Mucosa of descending colon (tissue), 3 donors: Measurements from ENCODE around the gene TRAFD1. TPM values are rescaled to one million over a fixed set of nuclear protein-coding genes. Genes with fewer than 3 reads are reported as not detected.

Experiments used
- ATAC-seq: fragments of 200-7000 bp; cut with Tn5 transposase; one replicate; pipeline ENCODE4 v1.9.1; 2020; ENCODE audit warnings: mild to moderate bottlenecking, moderate library complexity
- DNase-seq, 3 donors: peaks; one replicate each; pipeline ENCODE4 v3.0.0-alpha.2; 2020
- H3K36me3 ChIP-seq: fragments of 200-600 bp; one replicate; pipeline ENCODE4 v1.8.0; 2021; ENCODE audit warnings: low read depth, mild to moderate bottlenecking
- H3K4me1 ChIP-seq: fragments of 200-600 bp; one replicate; pipeline ENCODE4 v1.8.0; 2021; ENCODE audit warnings: low read depth, mild to moderate bottlenecking
- H3K4me3 ChIP-seq: fragments of 200-600 bp; one replicate; pipeline ENCODE4 v1.8.0; 2021; ENCODE audit warnings: mild to moderate bottlenecking
- H3K9me3 ChIP-seq: fragments of 200-600 bp; one replicate; pipeline ENCODE4 v1.8.0; 2021; ENCODE audit warnings: mild to moderate bottlenecking
- intact Hi-C, 2 donors: fragments of 100-400 bp; cut with DNase I in 1 of 2; cut with micrococcal nuclease in 1 of 2; formaldehyde crosslinking; loops; one replicate each; pipeline versions ENCODE4 v1.11.0 to v1.11.1; 2022; cut with DNase I, micrococcal nuclease
- total RNA-seq, 3 donors: library from RNA; stranded (reverse); fragmentation: NEBNext Ultra II Directional in 2 of 3; extraction: Animal tissue kit (Norgen Biotek cat#: 25700) in 2 of 3; gene quantifications; one replicate each; pipeline versions ENCODE4 v1.2.1 to v1.2.4, GENCODE V29; 2021 to 2023
- TF ChIP-seq, protein P1 (sequence below): fragments of 200-600 bp; IDR thresholded peaks from one replicate; pipeline ENCODE4 v1.8.0; 2022; ENCODE audit warnings: antibody characterized with exemption, mild to moderate bottlenecking
- donor health status: DM: no; HTN: no; CAD: no; lungs with moderate emphysema.
- donor health status: DM: no; HTN: no; CAD: no.
- donor health status: DM: no; HTN: yes; CAD: no.

The TRAFD1 gene
- total RNA-seq, 3 donors from 2014 or later: 34.0 to 59.6 (median 35.9) TPM

DNA sequence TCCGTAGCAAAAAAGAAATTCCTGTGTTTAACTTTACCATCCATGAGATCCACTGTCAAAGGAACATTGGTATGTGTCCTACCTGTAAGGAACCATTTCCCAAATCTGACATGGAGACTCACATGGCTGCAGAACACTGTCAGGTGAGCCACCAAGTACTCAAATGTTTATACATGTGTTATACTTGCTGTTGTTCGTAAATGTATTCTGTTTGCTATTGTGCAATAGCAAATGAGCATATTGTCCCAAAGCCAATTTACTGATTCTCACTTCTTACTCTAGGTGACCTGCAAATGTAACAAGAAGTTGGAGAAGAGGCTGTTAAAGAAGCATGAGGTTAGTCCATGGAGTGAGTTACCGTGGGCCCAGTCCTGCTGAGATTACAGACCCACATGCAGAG lies 9.4 kb downstream of the TRAFD1 start:
- H3K4me3 ChIP-seq: no peak overlapping the region
- intact Hi-C loops: no loop called here
- ATAC-seq (no peak), DNase-seq (no peak)
- no peaks in the 10 kb centered on the region for H3K9me3 ChIP-seq
- H3K4me1 ChIP-seq: peaks cover 18% of the 10 kb centered on the region
- peaks cover 8% of the 10 kb centered on the region for H3K36me3 ChIP-seq
- TF ChIP-seq, protein P1, sequence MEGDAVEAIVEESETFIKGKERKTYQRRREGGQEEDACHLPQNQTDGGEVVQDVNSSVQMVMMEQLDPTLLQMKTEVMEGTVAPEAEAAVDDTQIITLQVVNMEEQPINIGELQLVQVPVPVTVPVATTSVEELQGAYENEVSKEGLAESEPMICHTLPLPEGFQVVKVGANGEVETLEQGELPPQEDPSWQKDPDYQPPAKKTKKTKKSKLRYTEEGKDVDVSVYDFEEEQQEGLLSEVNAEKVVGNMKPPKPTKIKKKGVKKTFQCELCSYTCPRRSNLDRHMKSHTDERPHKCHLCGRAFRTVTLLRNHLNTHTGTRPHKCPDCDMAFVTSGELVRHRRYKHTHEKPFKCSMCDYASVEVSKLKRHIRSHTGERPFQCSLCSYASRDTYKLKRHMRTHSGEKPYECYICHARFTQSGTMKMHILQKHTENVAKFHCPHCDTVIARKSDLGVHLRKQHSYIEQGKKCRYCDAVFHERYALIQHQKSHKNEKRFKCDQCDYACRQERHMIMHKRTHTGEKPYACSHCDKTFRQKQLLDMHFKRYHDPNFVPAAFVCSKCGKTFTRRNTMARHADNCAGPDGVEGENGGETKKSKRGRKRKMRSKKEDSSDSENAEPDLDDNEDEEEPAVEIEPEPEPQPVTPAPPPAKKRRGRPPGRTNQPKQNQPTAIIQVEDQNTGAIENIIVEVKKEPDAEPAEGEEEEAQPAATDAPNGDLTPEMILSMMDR: no peak

DNA sequence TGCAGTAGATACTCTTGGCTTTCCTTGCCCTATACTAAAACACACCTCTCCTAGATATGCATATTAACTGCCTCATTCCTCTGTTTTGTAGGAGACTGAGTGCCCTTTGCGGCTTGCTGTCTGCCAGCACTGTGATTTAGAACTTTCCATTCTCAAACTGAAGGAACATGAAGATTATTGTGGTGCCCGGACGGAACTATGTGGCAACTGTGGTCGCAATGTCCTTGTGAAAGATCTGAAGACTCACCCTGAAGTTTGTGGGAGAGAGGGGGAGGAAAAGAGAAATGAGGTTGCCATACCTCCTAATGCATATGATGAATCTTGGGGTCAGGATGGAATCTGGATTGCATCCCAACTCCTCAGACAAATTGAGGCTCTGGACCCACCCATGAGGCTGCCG lies 15.4 kb downstream of the TRAFD1 start:
- DNase-seq (no peak), ATAC-seq (no peak)
- H3K4me1 ChIP-seq: no peaks in the 10 kb centered on the region
- H3K36me3 ChIP-seq: peaks cover 4% of the 10 kb centered on the region
- TF ChIP-seq, protein P1: no peak
- no peak overlapping the region for H3K4me3 ChIP-seq
- H3K9me3 ChIP-seq: no peaks in the 10 kb centered on the region
- intact Hi-C loops: no loop called here

DNA sequence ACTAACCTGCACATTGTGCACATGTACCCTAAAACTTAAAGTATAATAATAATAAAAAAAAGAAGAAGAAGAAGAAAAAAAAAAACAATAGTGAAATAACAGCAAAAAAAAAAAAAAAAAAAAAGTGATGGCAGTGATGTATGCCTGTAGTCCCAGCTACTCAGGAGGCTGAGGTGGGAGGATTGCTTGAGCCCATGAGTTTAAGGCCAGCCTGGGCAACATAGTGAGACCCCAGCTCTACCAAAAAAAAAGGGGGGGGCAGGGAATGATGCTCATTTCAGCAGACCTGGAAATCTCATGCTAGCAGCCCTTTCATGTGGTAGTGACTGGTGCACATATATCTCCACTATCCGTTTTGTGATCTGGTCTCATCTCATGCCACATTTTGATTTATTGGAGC lies 20.8 kb downstream of the TRAFD1 start:
- H3K36me3 ChIP-seq: no peaks in the 10 kb centered on the region
- intact Hi-C loops: no loop called here
- H3K9me3 ChIP-seq: no peaks in the 10 kb centered on the region
- no peak for ATAC-seq
- H3K4me3 ChIP-seq: no peak overlapping the region
- H3K4me1 ChIP-seq: no peaks in the 10 kb centered on the region
- TF ChIP-seq, protein P1: no peak
- DNase-seq: no peak

DNA sequence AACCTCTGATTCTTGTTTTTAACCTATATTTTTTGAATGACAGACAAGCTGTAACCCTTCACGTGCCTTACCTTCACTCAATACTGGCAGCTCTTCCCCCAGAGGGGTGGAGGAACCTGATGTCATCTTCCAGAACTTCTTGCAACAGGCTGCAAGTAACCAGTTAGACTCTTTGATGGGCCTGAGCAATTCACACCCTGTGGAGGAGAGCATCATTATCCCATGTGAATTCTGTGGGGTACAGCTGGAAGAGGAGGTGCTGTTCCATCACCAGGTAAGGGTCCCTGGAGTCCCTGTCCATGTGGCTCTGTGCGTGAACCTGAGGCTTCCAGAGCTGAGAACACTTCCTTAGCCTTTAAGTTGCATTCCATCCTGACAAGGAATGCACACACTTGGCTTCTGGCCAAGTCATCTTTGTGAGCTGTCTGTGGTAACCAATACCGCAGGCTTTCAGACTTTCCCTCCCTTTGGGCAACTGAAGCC lies 22.7 kb downstream of the TRAFD1 start:
- intact Hi-C loops: no loop called here
- DNase-seq: no peak
- H3K4me1 ChIP-seq: no peaks in the 10 kb centered on the region
- H3K36me3 ChIP-seq: peaks cover 5% of the 10 kb centered on the region
- TF ChIP-seq, protein P1: no peak
- no peak for ATAC-seq
- H3K9me3 ChIP-seq: no peaks in the 10 kb centered on the region
- H3K4me3 ChIP-seq: no peak overlapping the region

DNA sequence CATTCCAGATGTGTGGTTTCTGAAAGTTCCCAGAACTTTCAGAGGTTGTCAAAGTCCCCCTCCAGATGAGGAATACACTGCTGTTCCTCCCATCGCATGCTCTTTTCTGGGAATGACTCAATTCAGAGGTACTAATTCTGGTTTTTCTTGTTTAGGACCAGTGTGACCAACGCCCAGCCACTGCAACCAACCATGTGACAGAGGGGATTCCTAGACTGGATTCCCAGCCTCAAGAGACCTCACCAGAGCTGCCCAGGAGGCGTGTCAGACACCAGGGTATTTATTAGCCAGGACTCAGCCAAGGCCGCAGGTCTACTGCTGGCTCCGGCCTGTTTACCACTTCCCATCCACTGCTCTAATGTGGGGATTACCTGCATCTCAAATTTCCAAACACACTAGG lies 24.2 kb downstream of the TRAFD1 start:
- ATAC-seq (no peak), DNase-seq (no peak)
- intact Hi-C loops: no loop called here
- no peak overlapping the region for H3K4me3 ChIP-seq
- H3K36me3 ChIP-seq: peaks cover 5% of the 10 kb centered on the region
- H3K9me3 ChIP-seq: no peaks in the 10 kb centered on the region
- TF ChIP-seq, protein P1: no peak
- H3K4me1 ChIP-seq: no peaks in the 10 kb centered on the region
